IgD-negative memory B cell (primary cell): Measurements from ENCODE around the gene AHDC1. TPM values are rescaled to one million over a fixed set of nuclear protein-coding genes. Genes with fewer than 3 reads are reported as not detected.
A peak's percentile ranks its signal among the peaks of the same experiment; 100 is the strongest.

Source experiments
- H3K27ac Mint-ChIP-seq, 3 donors: one replicate each; pipeline ENCODE4 v1.8.0; 2020 to 2022; ENCODE audit warnings: mild to moderate bottlenecking in 3 of 3, mixed read lengths in 3 of 3, moderate library complexity in 1 of 3
- H3K27me3 Mint-ChIP-seq: one replicate; pipeline ENCODE4 v1.8.0; 2021; ENCODE audit warnings: mixed read lengths
- H3K36me3 Mint-ChIP-seq: one replicate; pipeline ENCODE4 v1.8.0; 2020; ENCODE audit warnings: mild to moderate bottlenecking, mixed read lengths
- H3K4me1 Mint-ChIP-seq, 3 donors: one replicate each; pipeline ENCODE4 v1.8.0; 2020 to 2022; ENCODE audit warnings: mixed read lengths in 3 of 3, mild to moderate bottlenecking in 1 of 3
- H3K4me3 Mint-ChIP-seq, 4 donors: one replicate each; pipeline ENCODE4 v1.8.0; 2020 to 2022; ENCODE audit warnings: mild to moderate bottlenecking in 4 of 4, mixed read lengths in 4 of 4, moderate library complexity in 3 of 4
- H3K9me3 Mint-ChIP-seq, 3 donors: one replicate each; pipeline ENCODE4 v1.8.0; 2020 to 2021; ENCODE audit warnings: mixed read lengths in 3 of 3, mild to moderate bottlenecking in 1 of 3
- polyA plus RNA-seq: library from polyadenylated mRNA; unstranded; fragments of 300-500 nt; fragmentation: Illumina TruSeq; gene quantifications from one replicate; pipeline ENCODE4 v1.2.3, GENCODE V29; 2021

AHDC1 gene
- polyA plus RNA-seq, 1 donor from 2014 or later: 1.1 TPM

DNA sequence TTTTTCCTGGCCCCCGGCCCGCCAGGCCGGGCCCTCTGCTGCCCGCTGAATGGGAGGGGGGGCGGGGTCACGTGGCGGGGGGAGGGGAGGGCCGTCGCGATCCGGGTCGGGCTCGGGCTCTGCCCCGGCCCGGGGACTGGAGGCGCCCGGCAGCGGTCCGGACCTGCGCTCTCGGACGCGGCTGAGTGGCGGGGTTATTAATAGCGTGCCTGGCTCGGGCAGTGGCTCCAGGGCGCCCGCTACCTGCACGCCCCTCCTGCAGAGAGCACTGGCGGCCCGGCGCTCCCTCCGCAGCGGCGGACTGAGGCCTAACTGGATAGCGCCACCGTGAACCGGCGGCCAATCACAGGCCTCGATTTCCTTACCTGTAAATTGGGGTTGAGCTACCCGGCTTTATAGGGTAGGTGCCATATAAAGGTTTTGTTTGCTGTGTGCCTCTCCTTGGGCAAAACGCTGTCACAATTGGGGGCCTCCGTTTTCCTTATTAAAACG, 28.1 kb downstream of the AHDC1 start:
- Mint-ChIP-seq H3K36me3 (no peaks in the 10 kb centered on the region), H3K4me1 (peaks cover 13 to 19% (median 14%) of the 10 kb centered on the region in 3 donors), H3K27me3 (no peaks in the 10 kb centered on the region), H3K27ac (peak overlapping the region in 1 of 3 donors; percentile 57), H3K9me3 (no peaks in the 10 kb centered on the region), H3K4me3 (peak overlapping the region; percentile 53 to 75 (median 68))

DNA sequence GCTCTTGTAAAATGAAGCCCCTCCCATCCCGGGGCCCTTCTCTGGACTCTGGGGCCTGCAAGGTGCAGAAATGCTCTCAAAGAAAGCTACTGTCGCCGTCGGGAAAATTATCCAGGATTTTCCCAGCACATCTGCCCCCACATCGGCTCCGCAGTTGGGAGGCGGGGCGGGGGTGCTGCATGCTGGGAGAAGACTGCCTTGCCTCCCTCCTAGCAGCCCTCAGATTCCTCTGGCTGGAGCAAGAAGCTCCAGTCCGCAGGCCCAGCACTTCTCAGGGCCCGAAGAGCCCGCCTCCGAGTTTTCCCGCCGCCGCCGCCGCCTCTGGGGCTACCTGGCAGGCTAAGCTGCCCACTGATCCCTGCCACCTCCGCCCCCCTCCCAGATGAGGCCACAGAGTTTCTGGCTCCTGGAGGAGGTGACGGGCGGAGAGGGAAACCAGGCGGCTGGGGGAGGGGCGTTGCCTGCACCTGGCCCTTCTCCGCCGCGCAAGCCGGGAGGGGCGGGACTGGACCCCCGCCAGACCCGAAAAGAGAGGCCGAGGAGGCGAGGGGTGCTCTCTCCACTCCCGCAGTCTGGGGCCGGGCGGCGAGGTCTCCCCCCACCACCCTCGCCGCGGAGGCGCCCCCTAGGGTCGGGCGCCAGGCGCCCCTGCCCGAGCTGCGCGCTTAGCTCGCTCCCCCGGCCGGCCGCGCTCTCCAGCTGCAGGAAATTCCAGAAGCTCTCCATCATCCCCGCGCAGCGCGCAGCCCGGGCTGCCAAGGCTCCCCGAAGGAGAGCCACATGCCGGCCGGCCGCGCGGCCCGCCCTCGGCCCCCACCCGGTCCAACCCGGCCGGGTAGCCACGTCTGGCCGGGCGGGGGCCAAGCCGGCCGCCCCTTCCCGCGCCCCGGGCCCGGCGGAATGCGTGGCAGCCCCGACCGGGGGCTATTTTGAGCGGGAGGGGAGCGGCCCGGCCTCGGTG, 28.8 kb downstream of the AHDC1 start:
- no peaks in the 10 kb centered on the region for H3K27me3 Mint-ChIP-seq
- H3K4me3 Mint-ChIP-seq: peak overlapping the region in 2 of 4 donors; percentile 49 to 63
- no peak overlapping the region for H3K27ac Mint-ChIP-seq
- H3K4me1 Mint-ChIP-seq: peaks cover 13 to 19% (median 14%) of the 10 kb centered on the region in 3 donors
- H3K36me3 Mint-ChIP-seq: no peaks in the 10 kb centered on the region
- no peaks in the 10 kb centered on the region for H3K9me3 Mint-ChIP-seq

DNA sequence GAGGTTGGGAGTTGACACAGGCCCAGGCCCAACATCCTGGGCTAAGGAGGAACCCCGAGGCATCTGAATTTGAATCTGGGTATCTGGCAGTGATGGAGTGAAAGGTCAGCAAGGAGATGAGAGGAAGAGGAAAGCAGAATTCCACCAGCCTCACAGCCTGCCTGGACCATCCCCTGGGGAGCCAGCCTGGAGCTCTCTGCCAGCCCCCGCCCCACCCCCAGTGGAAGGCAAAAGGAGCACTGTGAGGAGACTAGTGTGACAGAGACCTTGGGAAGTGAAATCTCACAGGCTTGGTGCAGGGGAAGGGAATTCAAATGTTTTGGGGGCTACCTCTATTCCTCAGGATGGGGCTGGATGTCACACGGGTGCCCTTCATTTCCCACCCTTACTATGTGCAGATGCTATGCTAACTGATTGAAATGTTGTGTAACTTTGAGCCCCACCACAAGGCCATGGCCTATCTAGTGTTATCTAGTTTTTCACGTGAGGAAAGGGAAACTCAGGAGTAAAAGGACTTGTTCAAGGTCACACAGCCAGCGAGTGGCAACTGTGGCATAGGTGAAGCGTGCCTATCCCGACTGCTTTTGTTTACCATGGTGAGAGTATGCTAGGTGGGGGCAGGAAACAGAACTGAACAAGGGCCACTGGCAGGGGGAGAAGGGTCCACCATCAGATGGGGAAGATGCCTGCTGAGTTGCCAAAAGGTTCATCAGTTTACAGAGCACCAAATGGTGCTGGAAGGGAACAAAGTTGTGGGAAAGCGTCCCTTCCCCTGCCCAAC, 29.8 kb downstream of the AHDC1 start:
- Mint-ChIP-seq H3K27ac (peak overlapping the region in 2 of 3 donors; percentile 3 to 69), H3K27me3 (no peaks in the 10 kb centered on the region), H3K4me3 (peak overlapping the region; percentile 43 to 91 (median 55)), H3K36me3 (no peaks in the 10 kb centered on the region), H3K4me1 (peaks cover 13 to 24% (median 16%) of the 10 kb centered on the region in 3 donors), H3K9me3 (no peaks in the 10 kb centered on the region)

DNA sequence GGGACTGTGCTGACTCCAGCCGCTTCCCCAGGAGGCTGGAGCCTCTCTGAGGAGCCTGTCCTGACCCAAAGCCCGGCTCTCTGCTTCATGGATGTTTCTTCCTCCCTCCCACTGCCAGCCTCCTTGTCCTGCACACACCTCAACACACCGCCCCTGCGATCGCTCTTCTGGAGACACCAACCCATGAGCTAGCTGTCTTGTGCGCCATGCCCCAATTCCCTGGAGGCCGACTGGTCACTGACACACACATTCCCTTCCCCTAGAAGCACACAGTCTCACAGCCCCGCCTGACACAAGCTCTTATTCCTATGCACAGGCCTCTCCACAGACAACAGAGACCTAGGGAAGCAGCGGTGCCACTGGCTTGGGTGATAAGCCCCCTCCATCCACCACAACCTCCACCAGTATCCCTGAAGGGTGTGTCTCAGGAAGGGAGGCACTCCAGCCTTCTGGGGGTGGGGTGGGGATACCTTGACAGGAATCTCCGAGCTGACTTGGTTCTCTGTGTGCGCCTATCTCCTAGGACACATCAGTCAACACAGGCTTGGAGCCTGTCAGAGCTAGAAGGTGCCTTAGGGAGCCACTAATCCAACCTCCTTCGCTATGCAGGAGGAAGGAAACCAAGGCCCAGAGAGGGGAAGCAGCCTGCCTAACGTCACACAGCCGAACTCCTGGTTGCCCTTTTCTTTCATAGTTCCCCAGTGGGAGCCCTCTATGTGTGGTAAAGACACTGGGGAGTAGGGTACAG, 31.1 kb downstream of the AHDC1 start:
- H3K27ac Mint-ChIP-seq: peak overlapping the region; percentile 16 to 69 (median 18)
- peak overlapping the region in 3 of 4 donors; percentile 18 to 59 (median 21) for H3K4me3 Mint-ChIP-seq
- H3K27me3 Mint-ChIP-seq: no peaks in the 10 kb centered on the region
- no peaks in the 10 kb centered on the region for H3K36me3 Mint-ChIP-seq
- H3K4me1 Mint-ChIP-seq: peaks cover 13 to 33% (median 23%) of the 10 kb centered on the region in 3 donors
- H3K9me3 Mint-ChIP-seq: no peaks in the 10 kb centered on the region

- Mint-ChIP-seq H3K36me3 (no peaks in the 10 kb centered on the region), H3K9me3 (no peaks in the 10 kb centered on the region), H3K27ac (peak overlapping the region in 2 of 3 donors; percentile 1 to 18), H3K4me1 (peaks cover 13 to 33% (median 25%) of the 10 kb centered on the region in 3 donors), H3K4me3 (peak overlapping the region in 2 of 4 donors; percentile 21 to 59), H3K27me3 (no peaks in the 10 kb centered on the region)
Observed at GRCh38 chr1:27572019-27572678, 31.8 kb downstream of the AHDC1 start.

DNA sequence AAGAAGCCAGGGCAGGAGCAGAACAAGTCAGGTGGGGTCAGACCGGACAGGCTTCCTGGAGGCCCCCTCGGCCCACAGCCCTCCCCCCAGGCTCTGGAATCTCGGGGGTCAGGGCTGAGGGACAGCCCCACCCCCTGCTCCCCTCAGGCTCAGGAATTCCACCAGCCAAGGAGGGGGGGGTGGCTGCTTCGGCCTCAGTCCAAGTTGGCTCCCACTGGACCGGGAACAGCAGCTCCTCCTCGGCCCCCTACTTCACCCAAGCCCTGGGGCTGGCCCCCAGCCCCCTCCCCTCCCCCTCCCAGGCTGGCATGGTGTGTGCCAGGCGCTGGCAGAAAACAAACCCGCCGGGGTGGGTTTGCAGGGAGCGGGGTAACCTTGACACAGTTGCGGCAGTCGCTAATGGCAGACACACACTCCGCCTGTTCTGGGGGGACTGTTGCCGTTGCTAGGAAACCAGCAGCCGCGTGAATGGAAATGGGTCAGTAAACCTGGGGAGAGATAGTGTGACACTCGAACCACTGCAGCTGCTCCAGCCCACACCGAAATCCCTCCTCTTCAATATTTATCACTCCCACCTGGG, 32.4 kb downstream of the AHDC1 start:
- H3K27ac Mint-ChIP-seq: peak overlapping the region in 1 of 3 donors; percentile 59
- H3K36me3 Mint-ChIP-seq: no peaks in the 10 kb centered on the region
- no peaks in the 10 kb centered on the region for H3K9me3 Mint-ChIP-seq
- H3K4me1 Mint-ChIP-seq: peaks cover 13 to 29% (median 25%) of the 10 kb centered on the region in 3 donors
- H3K4me3 Mint-ChIP-seq: no peak overlapping the region
- H3K27me3 Mint-ChIP-seq: no peaks in the 10 kb centered on the region

GRCh38 chr1:27570784-27571183, 33.2 kb downstream of the AHDC1 start:
- Mint-ChIP-seq H3K27me3 (no peaks in the 10 kb centered on the region), H3K9me3 (no peaks in the 10 kb centered on the region), H3K4me1 (peaks cover 7 to 32% (median 23%) of the 10 kb centered on the region in 3 donors)

DNA sequence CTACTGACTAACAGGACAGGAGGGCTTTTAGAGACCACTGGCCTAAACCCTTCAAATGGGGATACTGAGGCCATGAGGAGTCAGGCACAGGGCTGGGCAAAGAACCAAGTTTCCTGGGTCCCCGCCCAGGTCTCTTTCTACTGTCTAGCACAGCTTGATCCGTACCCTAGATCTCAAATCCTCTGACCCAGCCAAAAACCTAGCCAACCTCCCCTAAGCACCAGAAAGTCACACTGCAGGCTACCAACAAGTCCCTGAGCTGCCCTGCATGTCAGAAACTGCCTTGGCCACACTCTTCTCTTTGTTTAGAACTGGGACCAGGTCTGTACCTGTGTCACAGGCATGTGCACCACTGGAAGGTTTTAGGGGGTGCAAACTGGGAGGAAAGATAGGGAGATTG, 33.6 kb downstream of the AHDC1 start:
- peak overlapping the region in 2 of 3 donors; percentile 84 to 89 for H3K27ac Mint-ChIP-seq
- H3K4me1 Mint-ChIP-seq: peaks cover 7 to 32% (median 23%) of the 10 kb centered on the region in 3 donors
- no peaks in the 10 kb centered on the region for H3K27me3 Mint-ChIP-seq
- H3K36me3 Mint-ChIP-seq: no peaks in the 10 kb centered on the region
- no peaks in the 10 kb centered on the region for H3K9me3 Mint-ChIP-seq
- peak overlapping the region in 1 of 4 donors; percentile 57 for H3K4me3 Mint-ChIP-seq

More at GRCh38 chr1:27570784-27571183, 33.2 kb downstream of the AHDC1 start:
- Mint-ChIP-seq H3K27ac (peak overlapping the region in 2 of 3 donors; percentile 84 to 89), H3K36me3 (no peaks in the 10 kb centered on the region), H3K4me3 (peak overlapping the region in 1 of 4 donors; percentile 57)

GRCh38 chr1:27569506-27570291, 34.2 kb downstream of the AHDC1 start:
- H3K4me3 Mint-ChIP-seq: peak overlapping the region in 3 of 4 donors; percentile 53 to 85 (median 57)
- peaks cover 7 to 32% (median 23%) of the 10 kb centered on the region in 3 donors for H3K4me1 Mint-ChIP-seq
- H3K27ac Mint-ChIP-seq: peak overlapping the region; percentile 18 to 89 (median 83)
- H3K36me3 Mint-ChIP-seq: no peaks in the 10 kb centered on the region
- no peaks in the 10 kb centered on the region for H3K27me3 Mint-ChIP-seq
- no peaks in the 10 kb centered on the region for H3K9me3 Mint-ChIP-seq

- H3K4me3 Mint-ChIP-seq: peak overlapping the region; percentile 53 to 85 (median 62)
- H3K27me3 Mint-ChIP-seq: no peaks in the 10 kb centered on the region
- peaks cover 7 to 29% (median 20%) of the 10 kb centered on the region in 3 donors for H3K4me1 Mint-ChIP-seq
- H3K36me3 Mint-ChIP-seq: no peaks in the 10 kb centered on the region
- H3K9me3 Mint-ChIP-seq: no peaks in the 10 kb centered on the region
- H3K27ac Mint-ChIP-seq: peak overlapping the region; percentile 18 to 87 (median 83)
Observed at GRCh38 chr1:27569088-27569460, 34.9 kb downstream of the AHDC1 start.

- H3K36me3 Mint-ChIP-seq: no peaks in the 10 kb centered on the region
- peak overlapping the region; percentile 18 to 83 (median 74) for H3K27ac Mint-ChIP-seq
- no peaks in the 10 kb centered on the region for H3K9me3 Mint-ChIP-seq
- peak overlapping the region; percentile 57 to 90 (median 68) for H3K4me3 Mint-ChIP-seq
- peaks cover 3 to 25% (median 16%) of the 10 kb centered on the region in 3 donors for H3K4me1 Mint-ChIP-seq
- H3K27me3 Mint-ChIP-seq: no peaks in the 10 kb centered on the region
Observed at GRCh38 chr1:27568300-27569087, 35.5 kb downstream of the AHDC1 start.

DNA sequence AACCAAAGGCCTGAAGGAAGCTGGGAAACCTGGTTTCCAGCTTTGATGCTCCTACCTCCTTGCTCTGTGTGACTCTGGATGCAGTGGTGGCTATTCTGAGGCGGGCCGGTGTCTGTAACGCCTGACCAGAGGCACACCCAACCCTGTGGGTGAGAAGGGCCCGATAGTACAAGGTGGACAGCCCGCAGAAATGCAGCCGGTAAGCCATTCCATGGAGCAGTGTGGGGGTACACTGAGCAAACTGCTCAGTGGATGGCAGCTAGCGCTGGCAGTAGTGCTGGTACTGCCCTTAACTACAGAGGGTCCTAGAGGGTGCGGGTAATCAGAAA, 36.0 kb downstream of the AHDC1 start:
- no peaks in the 10 kb centered on the region for H3K9me3 Mint-ChIP-seq
- H3K27me3 Mint-ChIP-seq: no peaks in the 10 kb centered on the region
- H3K4me1 Mint-ChIP-seq: peaks cover 0 to 29% (median 16%) of the 10 kb centered on the region in 3 donors

More for the DNA sequence above, 36.0 kb downstream of the AHDC1 start:
- Mint-ChIP-seq H3K36me3 (no peaks in the 10 kb centered on the region), H3K4me3 (peak overlapping the region; percentile 14 to 90 (median 62)), H3K27ac (peak overlapping the region; percentile 13 to 74 (median 15))
